Embryonic facial prominence (tissue), 1 donor: ENCODE results near the gene BTNL9.
"Not testable (repeated sequence)": the region's sequence is repeated elsewhere in the genome, so short reads cannot be mapped to it uniquely, and the experiment has no call there.

Experiments
- DNase-seq: peaks from one replicate; pipeline ENCODE4 v3.0.0-alpha.2; 2016; ENCODE audit errors: extremely low spot score

The BTNL9 gene

GRCh38 chr5:181099602-181100086 is 59.6 kb downstream of the BTNL9 start:
- DNase-seq: no peak

DNA sequence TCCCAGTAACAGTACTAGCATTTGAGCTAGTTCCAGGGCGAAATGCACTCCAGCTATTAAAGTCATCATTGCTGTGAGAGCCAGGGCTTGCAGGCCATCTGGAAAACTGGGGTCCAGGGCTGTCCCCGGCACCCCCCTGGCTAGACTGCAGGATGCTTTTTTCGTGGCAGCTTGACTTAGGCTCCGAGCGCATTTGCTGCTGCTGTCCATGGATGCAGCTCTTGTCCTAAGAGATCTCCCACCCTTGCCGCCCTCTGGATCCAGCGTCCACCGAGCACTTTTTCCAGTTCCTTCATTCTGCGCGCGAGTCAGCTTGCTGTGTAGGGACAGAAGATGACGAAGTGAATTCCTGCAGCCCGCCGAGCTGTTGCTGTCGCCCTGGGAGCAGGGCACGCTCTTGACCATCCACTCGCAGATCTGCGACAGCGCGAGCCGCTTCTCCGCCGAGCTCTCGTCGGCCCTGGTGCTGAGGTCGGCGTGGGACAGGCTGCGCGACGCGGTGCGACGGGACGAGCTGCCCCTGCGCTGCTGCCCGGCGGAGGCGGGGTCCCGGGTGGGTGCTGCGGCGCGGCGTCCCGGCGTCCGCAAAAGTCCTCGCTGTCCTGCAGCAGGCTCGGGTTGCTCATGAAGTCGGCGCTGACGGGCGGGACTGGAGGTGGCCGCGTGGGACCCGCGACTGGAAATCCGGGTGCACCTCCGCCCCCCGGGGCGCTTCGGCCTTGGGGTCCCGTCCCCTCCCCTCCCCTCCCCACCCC is 60.2 kb downstream of the BTNL9 start:
- DNase-seq: no peak

DNA sequence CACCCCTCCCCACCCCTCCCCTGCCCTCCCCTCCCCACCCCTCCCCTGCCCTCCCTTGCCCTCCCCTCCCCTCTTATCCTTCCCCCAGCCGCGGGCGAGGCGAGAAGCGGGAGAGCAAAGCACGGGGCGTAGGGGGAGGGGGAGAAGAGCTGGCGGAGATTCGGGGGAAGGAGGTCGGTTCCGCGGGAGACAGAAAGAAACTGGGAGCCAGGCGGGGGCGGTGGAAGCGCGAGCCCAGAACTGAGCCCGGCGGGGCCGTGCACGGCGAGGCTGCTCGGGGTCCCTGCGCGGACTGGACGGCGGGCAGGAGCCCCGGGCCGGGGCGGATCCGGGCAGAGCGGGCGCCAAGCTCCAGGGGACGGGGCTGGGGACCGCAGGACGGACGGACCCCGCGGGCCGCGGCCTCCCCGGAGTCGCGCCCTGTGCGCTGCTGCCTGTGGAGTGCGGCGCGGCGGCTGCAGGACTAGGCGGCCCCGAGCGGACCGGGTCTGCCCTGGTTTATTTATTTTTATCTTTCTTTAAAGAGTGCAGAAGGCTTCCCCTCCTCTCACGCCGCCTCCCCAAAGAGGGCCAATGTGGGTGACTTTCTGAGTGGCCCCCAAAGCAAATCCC is 61.1 kb downstream of the BTNL9 start:
- DNase-seq: not testable (repeated sequence)

GRCh38 chr5:181101930-181102674 is 62.0 kb downstream of the BTNL9 start:
- not testable (repeated sequence) for DNase-seq

- not testable (repeated sequence) for DNase-seq
Measured at GRCh38 chr5:181104259-181104568, 64.1 kb downstream of the BTNL9 start.

DNA sequence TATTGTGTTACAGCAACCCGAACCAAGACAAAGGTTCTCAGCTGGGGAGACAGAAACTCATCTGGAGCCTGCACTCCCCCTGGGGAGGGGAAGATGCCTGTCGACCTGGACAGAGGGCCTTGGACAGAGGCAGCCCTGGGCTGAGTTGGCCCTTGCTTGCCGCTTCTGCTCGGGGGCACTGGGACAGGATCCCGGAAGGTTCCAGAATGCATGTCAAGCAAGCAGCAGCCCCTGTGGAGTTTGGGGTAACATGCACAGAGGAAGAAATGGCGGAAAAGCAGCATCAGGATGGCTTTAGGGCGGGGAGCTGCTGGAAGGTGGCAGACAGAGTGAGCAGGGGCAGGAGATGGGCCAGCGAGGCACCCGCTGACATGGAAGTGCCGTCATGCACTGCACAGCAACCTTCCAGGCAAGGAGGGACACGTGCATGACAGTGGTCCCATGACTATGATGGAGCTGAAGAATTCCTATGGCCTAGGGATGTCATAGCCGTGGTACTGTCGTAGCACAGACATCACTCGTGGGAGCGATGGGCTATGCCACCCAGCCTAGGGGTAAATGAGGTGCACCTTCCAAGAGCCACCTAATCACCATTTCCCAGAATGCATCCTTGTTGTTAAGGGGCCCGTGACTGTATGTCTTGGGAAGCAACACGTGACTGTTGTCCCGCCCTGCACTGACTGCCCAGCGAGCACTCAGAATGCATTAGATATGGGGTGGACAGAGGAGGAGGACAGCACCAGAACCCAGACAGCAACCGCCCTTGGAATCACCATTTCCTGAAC is 64.7 kb downstream of the BTNL9 start:
- DNase-seq: not testable (repeated sequence)

DNA sequence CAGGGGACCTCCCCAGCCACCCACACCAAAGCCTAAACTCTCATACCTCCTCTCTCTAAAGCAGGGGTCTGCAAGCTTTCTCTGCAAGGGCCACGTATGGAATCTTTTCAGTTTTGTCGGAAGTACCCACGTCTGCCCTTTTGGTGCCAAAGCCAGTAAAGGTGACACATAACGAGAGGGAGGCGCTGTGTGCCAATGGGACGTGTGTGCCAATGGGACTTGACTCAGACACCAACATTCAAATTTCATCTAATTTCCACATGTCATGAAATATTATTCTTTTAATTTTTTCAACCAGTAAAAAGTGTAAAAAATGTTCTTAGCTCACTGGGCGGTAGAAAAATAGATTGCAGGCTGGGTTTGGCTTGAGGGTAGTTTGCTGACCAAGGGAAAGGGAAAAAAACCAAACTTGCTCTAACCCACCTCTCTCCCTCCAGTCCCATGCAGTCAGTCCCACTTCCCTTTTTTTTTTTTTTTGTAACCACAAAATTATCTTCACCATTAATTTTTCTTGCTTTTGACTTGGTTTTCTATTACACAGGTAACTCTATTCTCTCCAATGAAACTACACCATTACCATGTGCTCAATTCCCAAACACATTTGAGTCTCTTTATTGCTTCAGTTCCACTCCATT is 65.4 kb downstream of the BTNL9 start:
- no peak for DNase-seq

- no peak for DNase-seq
Measured at GRCh38 chr5:181107699-181108098, 67.6 kb downstream of the BTNL9 start.

- DNase-seq: no peak
Measured at GRCh38 chr5:181108578-181109165, 68.6 kb downstream of the BTNL9 start.

DNA sequence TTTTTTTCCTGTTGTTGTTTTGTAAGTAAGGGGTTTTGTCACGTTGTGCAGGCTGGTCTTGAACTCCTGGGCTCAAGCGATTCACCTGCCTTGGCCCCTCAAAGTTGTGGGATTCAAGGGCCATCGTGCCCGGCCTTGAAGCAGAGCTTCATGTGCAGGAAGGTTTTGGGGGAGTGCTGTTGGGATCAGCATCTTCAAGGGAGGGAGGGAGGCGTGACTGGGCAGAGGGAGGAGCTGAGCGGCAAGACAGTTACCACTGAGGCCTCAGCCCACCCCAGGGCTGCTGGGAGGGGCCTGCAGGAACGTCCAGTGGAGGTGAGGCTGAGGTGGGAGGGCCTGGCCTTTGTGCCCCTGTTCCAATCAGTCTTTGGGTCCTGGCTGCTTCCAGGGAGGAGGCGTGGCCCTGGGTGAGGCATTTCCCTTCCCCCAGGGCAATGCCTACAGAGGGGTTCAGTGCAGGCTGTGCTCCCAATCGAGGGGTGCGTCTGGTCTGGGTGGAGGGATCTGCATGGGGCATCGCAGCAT is 69.5 kb downstream of the BTNL9 start:
- no peak for DNase-seq

DNA sequence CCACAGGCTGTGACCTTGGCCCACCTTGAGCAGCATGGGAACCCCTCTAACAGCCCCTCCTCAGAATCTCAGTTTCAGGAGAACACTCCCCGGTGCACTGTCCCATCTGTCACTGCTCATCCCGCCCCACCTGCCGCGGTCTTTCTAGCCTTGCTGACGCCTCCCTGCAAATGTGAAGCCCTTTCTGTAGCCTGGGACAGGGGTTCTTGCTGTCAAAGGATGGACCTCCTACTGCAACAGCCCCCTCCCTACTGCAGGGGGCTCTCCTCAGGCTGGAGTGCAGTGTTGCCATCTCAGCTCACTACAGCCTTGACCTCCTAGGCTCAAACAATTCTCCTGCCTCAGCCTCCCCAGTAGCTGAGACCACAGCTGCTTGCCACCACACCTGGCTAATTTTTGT is 70.9 kb downstream of the BTNL9 start:
- DNase-seq: no peak
